ENCODE measurements around the gene ZNF385A.

Gene ZNF385A

DNA sequence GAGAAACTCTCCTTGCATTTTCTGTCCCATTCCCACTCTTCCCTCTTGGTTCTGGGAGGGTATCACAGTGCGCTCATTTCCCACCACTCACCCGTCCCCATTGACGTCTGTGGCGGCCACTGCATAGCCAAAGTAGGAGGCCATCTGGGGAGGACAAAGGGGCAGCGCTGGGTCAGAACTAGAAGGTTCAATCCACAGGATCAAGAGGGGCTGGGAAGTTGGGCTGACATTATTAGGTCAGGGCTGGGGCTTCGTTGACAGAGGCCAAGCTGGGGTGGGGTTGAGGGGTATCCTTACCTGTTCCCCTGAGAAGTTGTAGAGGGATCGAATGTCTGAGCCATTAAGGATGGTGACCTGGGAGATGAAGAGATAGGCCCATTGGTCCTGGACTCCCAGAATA is 21.0 kb upstream of the ZNF385A start:
- TF ChIP-seq GATA3 (IDR thresholded peaks at IDR 0.05; ENCODE audit: low read depth, low read length) (no peak), GATA2 (IDR thresholded peaks at IDR 0.05; ENCODE audit: low read depth, low read length) (no peak)

GRCh38 chr12:54405106-54405505 is 20.6 kb upstream of the ZNF385A start:
- TF ChIP-seq GATA2 (IDR thresholded peaks at IDR 0.05; ENCODE audit: low read depth, low read length) (no peak), GATA3 (IDR thresholded peaks at IDR 0.05; ENCODE audit: low read depth, low read length) (no peak)

GRCh38 chr12:54404061-54405004 is 19.8 kb upstream of the ZNF385A start:
- TF ChIP-seq GATA2 (IDR thresholded peaks at IDR 0.05; ENCODE audit: low read depth, low read length): no peak
- no peak for TF ChIP-seq GATA3 (IDR thresholded peaks at IDR 0.05; ENCODE audit: low read depth, low read length)

- TF ChIP-seq GATA2 (IDR thresholded peaks at IDR 0.05; ENCODE audit: low read depth, low read length) (no peak), GATA3 (IDR thresholded peaks at IDR 0.05; ENCODE audit: low read depth, low read length) (no peak)
Measured at GRCh38 chr12:54401119-54401518, 16.6 kb upstream of the ZNF385A start.

- no peak for TF ChIP-seq GATA2 (IDR thresholded peaks at IDR 0.05; ENCODE audit: low read depth, low read length)
Measured at GRCh38 chr12:54398995-54399793, 14.7 kb upstream of the ZNF385A start.

DNA sequence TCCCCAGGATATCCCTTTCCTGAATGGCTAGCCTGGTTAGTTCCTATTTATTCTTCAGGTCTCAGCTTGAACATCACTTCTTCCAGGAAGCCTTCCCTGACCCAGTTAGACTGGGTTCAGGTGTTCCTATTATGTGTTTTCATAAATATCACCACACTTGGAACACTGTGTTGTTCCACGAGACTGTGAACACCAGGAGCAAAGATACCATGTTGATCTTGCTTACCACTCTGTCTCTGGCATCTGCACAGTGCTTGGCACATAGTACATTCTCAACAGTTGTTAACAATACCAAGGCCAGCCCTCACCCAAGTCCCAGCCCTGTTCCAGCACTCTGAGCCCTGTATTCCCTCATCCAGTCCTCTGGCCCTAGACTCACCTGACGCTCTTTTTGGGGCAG is 13.7 kb upstream of the ZNF385A start:
- TF ChIP-seq GATA3 (IDR thresholded peaks at IDR 0.05; ENCODE audit: low read depth, low read length) (no peak), GATA2 (IDR thresholded peaks at IDR 0.05; ENCODE audit: low read depth, low read length) (no peak)

- TF ChIP-seq GATA3 (IDR thresholded peaks at IDR 0.05; ENCODE audit: low read depth, low read length) (no peak), GATA2 (IDR thresholded peaks at IDR 0.05; ENCODE audit: low read depth, low read length) (no peak)
Measured at GRCh38 chr12:54397157-54397556, 12.6 kb upstream of the ZNF385A start.

DNA sequence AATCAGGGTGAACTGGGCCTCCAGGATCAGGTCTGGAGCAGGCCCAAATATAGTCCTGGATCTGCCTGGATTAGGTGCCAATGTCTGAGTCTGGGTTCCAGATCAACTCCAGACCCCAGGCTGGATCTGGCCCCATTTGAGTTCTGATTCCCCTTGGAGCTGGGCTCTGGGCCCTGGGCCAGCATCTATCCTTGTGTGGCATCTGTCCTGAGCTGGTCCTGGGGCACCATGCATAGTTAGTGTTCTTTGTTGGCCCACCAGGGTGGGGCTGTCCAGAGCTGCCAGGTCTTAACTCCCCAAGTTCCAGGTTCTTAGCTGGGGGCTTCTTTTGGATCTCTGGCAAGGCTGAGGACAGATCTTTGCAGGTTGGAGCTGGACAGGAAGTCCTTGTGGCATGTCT is 11.0 kb upstream of the ZNF385A start:
- TF ChIP-seq GATA3 (IDR thresholded peaks at IDR 0.05; ENCODE audit: low read depth, low read length) (no peak), GATA2 (IDR thresholded peaks at IDR 0.05; ENCODE audit: low read depth, low read length) (no peak)

- TF ChIP-seq GATA3 (IDR thresholded peaks at IDR 0.05; ENCODE audit: low read depth, low read length): no peak
- no peak for TF ChIP-seq GATA2 (IDR thresholded peaks at IDR 0.05; ENCODE audit: low read depth, low read length)
Measured at GRCh38 chr12:54394986-54395385, 10.5 kb upstream of the ZNF385A start.

DNA sequence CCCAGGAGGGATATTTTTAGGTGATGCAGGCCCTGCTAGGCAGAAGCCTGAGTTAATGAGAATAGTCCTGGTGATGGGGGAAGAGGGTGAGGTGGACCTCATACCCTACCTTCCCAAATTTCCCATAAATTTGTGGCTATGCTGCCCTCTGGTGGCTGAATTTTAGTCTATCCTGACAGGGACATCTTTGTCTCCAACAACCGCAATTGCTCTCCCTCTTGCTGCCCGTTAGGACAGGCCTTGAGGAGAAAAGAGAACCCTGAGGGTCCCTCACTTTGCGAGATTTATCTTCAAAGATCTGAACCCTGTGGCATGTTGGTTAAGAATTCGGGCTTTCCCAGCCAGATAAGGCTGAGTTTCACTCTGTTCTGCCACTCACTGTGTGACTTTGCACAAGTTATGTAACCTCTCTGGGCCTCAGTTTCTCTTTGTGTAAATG is 9.8 kb upstream of the ZNF385A start:
- TF ChIP-seq GATA3 (IDR thresholded peaks at IDR 0.05; ENCODE audit: low read depth, low read length) (no peak), GATA2 (IDR thresholded peaks at IDR 0.05; ENCODE audit: low read depth, low read length) (no peak)

GRCh38 chr12:54393743-54394142 is 9.2 kb upstream of the ZNF385A start:
- TF ChIP-seq GATA3 (IDR thresholded peaks at IDR 0.05; ENCODE audit: low read depth, low read length) (no peak), GATA2 (IDR thresholded peaks at IDR 0.05; ENCODE audit: low read depth, low read length) (no peak)

GRCh38 chr12:54393207-54393609 is 8.7 kb upstream of the ZNF385A start:
- TF ChIP-seq GATA3 (IDR thresholded peaks at IDR 0.05; ENCODE audit: low read depth, low read length) (no peak), GATA2 (IDR thresholded peaks at IDR 0.05; ENCODE audit: low read depth, low read length) (no peak)

GRCh38 chr12:54392485-54393206 is 8.1 kb upstream of the ZNF385A start:
- no peak for TF ChIP-seq GATA3 (IDR thresholded peaks at IDR 0.05; ENCODE audit: low read depth, low read length)
- no peak for TF ChIP-seq GATA2 (IDR thresholded peaks at IDR 0.05; ENCODE audit: low read depth, low read length)

Data from SH-SY5Y (cell line).